HG03457 (cell line): ENCODE results near the gene C2orf81.
"Not testable (repeated sequence)": the region's sequence is repeated elsewhere in the genome, so short reads cannot be mapped to it uniquely, and the experiment has no call there.

Experiments used
- ATAC-seq: cut with Tn5 transposase; IDR thresholded peaks from one replicate; pipeline ENCODE4 v1.9.1; 2021; ENCODE audit warnings: moderate number of reproducible peaks; ENCODE audit not compliant: unreplicated experiment

Gene C2orf81

GRCh38 chr2:74442483-74443297 lies 21.3 kb upstream of the C2orf81 start:
- not testable (repeated sequence) for ATAC-seq

- no peak for ATAC-seq
Measured at GRCh38 chr2:74441690-74442482, 20.5 kb upstream of the C2orf81 start, which contains the start of gene RTKN. RTKN (minus strand) TSS chr2:74441937; CDS start chr2:74441816, 121 bp downstream.

- ATAC-seq, result no peak
Measured at GRCh38 chr2:74441170-74441689, 19.8 kb upstream of the C2orf81 start.

GRCh38 chr2:74440378-74441169 lies 19.2 kb upstream of the C2orf81 start:
- peak; percentile 88 for ATAC-seq

GRCh38 chr2:74439803-74440377 lies 18.5 kb upstream of the C2orf81 start:
- ATAC-seq, result no peak

- ATAC-seq, result no peak
Measured at GRCh38 chr2:74439373-74439772, 18.0 kb upstream of the C2orf81 start.

GRCh38 chr2:74438248-74438647 lies 16.8 kb upstream of the C2orf81 start:
- no peak for ATAC-seq

- ATAC-seq, result no peak
Measured at GRCh38 chr2:74436848-74437695, 15.7 kb upstream of the C2orf81 start.

- ATAC-seq, result no peak
Measured at GRCh38 chr2:74436111-74436805, 14.8 kb upstream of the C2orf81 start.

- ATAC-seq, result no peak
Measured at GRCh38 chr2:74430502-74430901, 9.1 kb upstream of the C2orf81 start.

- no peak for ATAC-seq
Measured at GRCh38 chr2:74429487-74430451, 8.3 kb upstream of the C2orf81 start.

GRCh38 chr2:74428675-74429074 lies 7.3 kb upstream of the C2orf81 start:
- ATAC-seq, result no peak

- no peak for ATAC-seq
Measured at GRCh38 chr2:74427551-74427950, 6.1 kb upstream of the C2orf81 start.

- ATAC-seq, result no peak
Measured at GRCh38 chr2:74426181-74426758, 4.9 kb upstream of the C2orf81 start.

- ATAC-seq, result no peak
Measured at GRCh38 chr2:74425523-74425922, 4.1 kb upstream of the C2orf81 start.

- no peak for ATAC-seq
Measured at GRCh38 chr2:74424995-74425406, 3.6 kb upstream of the C2orf81 start.

GRCh38 chr2:74424139-74424992 lies 2.9 kb upstream of the C2orf81 start:
- no peak for ATAC-seq
